SK-N-SH treated with all-trans-retinoic acid at 6 μM for 48 hours (cell line): ENCODE measurements around the gene TCERG1L.

ENCODE experiments used
- ATAC-seq: fragments of 200-7000 bp; cut with Tn5 transposase; 3 replicates; pipeline ENCODE4 v1.9.1; 2020; ENCODE audit warnings: mild to moderate bottlenecking, moderate library complexity
- ARNTL ChIP-seq: fragments of 450-650 bp; formaldehyde crosslinking; IDR thresholded peaks from 2 replicates; pipeline ENCODE4 v1.5.0; 2020; ENCODE audit warnings: low read depth, mild to moderate bottlenecking, moderate library complexity, borderline replicate concordance
- BACH2 ChIP-seq: fragments of 250-450 bp; sonication (Bioruptor Pico); IDR thresholded peaks from 2 replicates; pipeline ENCODE4 v1.9.0; 2021; ENCODE audit warnings: mild to moderate bottlenecking, borderline replicate concordance
- CREB5 ChIP-seq: fragments of 250-450 bp; sonication (Bioruptor Pico); IDR thresholded peaks from 2 replicates; pipeline ENCODE4 v1.5.1; 2020; ENCODE audit warnings: low read depth, mild to moderate bottlenecking, moderate library complexity
- CSRNP3 ChIP-seq: fragments of 250-450 bp; sonication (Bioruptor Pico); IDR thresholded peaks from 2 replicates; pipeline ENCODE4 v1.5.1; 2021; ENCODE audit warnings: mild to moderate bottlenecking, moderate library complexity
- ESRRG ChIP-seq: fragments of 250-450 bp; sonication (Bioruptor Pico); IDR thresholded peaks from 2 replicates; pipeline ENCODE4 v1.6.1; 2021; ENCODE audit warnings: mild to moderate bottlenecking
- GLIS3 ChIP-seq: fragments of 250-450 bp; sonication (Bioruptor Pico); IDR thresholded peaks from 2 replicates; pipeline ENCODE4 v1.5.0; 2020; ENCODE audit warnings: mild to moderate bottlenecking, moderate library complexity
- ISL1 ChIP-seq: fragments of 250-450 bp; sonication (Bioruptor Pico); IDR thresholded peaks from 2 replicates; pipeline ENCODE4 v2.1.2; 2022; ENCODE audit warnings: mild to moderate bottlenecking, moderate library complexity
- POU6F1 ChIP-seq: fragments of 250-450 bp; sonication (Bioruptor Pico); IDR thresholded peaks from 2 replicates; pipeline ENCODE4 v1.8.0; 2021; ENCODE audit warnings: low read depth, mild to moderate bottlenecking, moderate library complexity, borderline replicate concordance
- PPARA ChIP-seq: fragments of 250-450 bp; sonication (Bioruptor Pico); IDR thresholded peaks from 2 replicates; pipeline ENCODE4 v1.5.0; 2020; ENCODE audit warnings: mild to moderate bottlenecking, borderline replicate concordance
- RARB ChIP-seq: fragments of 250-450 bp; sonication (Bioruptor Pico); IDR thresholded peaks from 2 replicates; pipeline ENCODE4 v1.8.0; 2021; ENCODE audit warnings: mild to moderate bottlenecking, moderate library complexity
- SNAI2 ChIP-seq: fragments of 250-450 bp; sonication (Bioruptor Pico); IDR thresholded peaks from 2 replicates; pipeline ENCODE4 v1.5.0; 2020; ENCODE audit warnings: mild to moderate bottlenecking, moderate library complexity
- TCF4 ChIP-seq: fragments of 250-450 bp; sonication (Bioruptor Pico); IDR thresholded peaks from 2 replicates; pipeline ENCODE4 v1.8.0; 2021; ENCODE audit warnings: mild to moderate bottlenecking, moderate library complexity, borderline replicate concordance
- TOX ChIP-seq: fragments of 250-450 bp; sonication (Bioruptor Pico); IDR thresholded peaks from 2 replicates; pipeline ENCODE4 v1.8.0; 2021; ENCODE audit warnings: mild to moderate bottlenecking, moderate library complexity, borderline replicate concordance
- ZC3H10 ChIP-seq: fragments of 250-450 bp; sonication (Bioruptor Pico); IDR thresholded peaks from 2 replicates; pipeline ENCODE4 v1.5.1; 2021; ENCODE audit warnings: mild to moderate bottlenecking, moderate library complexity
- ZFP3 ChIP-seq: fragments of 250-450 bp; sonication (Bioruptor Pico); IDR thresholded peaks from 2 replicates; pipeline ENCODE4 v1.5.0; 2020; ENCODE audit warnings: mild to moderate bottlenecking, moderate library complexity
- ZFP30 ChIP-seq: fragments of 450-650 bp; formaldehyde crosslinking; IDR thresholded peaks from 2 replicates; pipeline ENCODE4 v1.5.0; 2022; ENCODE audit warnings: mild to moderate bottlenecking, moderate library complexity
- ZNF565 ChIP-seq: fragments of 450-650 bp; formaldehyde crosslinking; conservative IDR thresholded peaks from 2 replicates; pipeline ENCODE4 v1.5.0; 2020; ENCODE audit warnings: low read depth, mild to moderate bottlenecking, moderate library complexity
- ZNF70 ChIP-seq: fragments of 450-650 bp; formaldehyde crosslinking; IDR thresholded peaks from 2 replicates; pipeline ENCODE4 v1.5.0; 2020; ENCODE audit warnings: mild to moderate bottlenecking, moderate library complexity
- ZNF8 ChIP-seq: fragments of 450-650 bp; formaldehyde crosslinking; IDR thresholded peaks from 2 replicates; pipeline ENCODE4 v1.5.0; 2020; ENCODE audit warnings: mild to moderate bottlenecking, moderate library complexity
- TF ChIP-seq, protein P1 (sequence below): fragments of 250-450 bp; sonication (Bioruptor Pico); IDR thresholded peaks from 2 replicates; pipeline ENCODE4 v1.8.0; 2020; ENCODE audit warnings: mild to moderate bottlenecking, moderate library complexity, borderline replicate concordance

TCERG1L gene

GRCh38 chr10:131093346-131093745 lies 218.2 kb downstream of the TCERG1L start (continued):
- no peak for TF ChIP-seq CREB5 (CRISPR knock-in tag)
- TF ChIP-seq ARNTL: no peak
- no peak for TF ChIP-seq ZNF565
- TF ChIP-seq SNAI2 (CRISPR knock-in tag): no peak

- ATAC-seq: no peak
- TF ChIP-seq CREB5 (CRISPR knock-in tag): no peak
- TF ChIP-seq ISL1: no peak
- TF ChIP-seq TOX: no peak
- no peak for TF ChIP-seq ZFP3 (CRISPR knock-in tag)
Measured at GRCh38 chr10:131092876-131093275, 218.6 kb downstream of the TCERG1L start.

DNA sequence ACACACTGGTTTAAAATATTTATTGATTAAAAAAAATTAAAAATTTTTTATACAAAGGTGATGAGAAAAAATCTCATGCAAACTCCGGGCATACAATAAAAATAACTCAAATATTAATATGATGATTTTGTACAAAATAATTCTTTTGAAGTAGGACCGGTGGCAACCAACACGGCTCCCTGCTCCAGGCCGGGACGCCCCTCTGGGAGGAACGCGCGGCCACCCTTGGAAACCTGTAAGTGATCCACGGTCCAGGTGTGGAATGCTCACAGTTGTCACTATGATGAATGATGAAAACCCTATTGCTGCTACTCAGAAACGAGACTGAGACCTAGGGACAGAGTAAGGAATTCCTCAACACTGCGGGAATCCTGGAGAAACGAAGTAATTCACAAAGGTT lies 219.1 kb downstream of the TCERG1L start:
- no peak for ATAC-seq
- TF ChIP-seq TCF4 (CRISPR knock-in tag) (no peak), PPARA (CRISPR knock-in tag) (no peak), ISL1 (no peak), ZNF8 (no peak), POU6F1 (CRISPR knock-in tag) (no peak), ZFP30 (CRISPR knock-in tag) (no peak), ARNTL (no peak), TOX (no peak), CREB5 (CRISPR knock-in tag) (no peak), ZC3H10 (CRISPR knock-in tag) (no peak), ZNF70 (no peak), GLIS3 (CRISPR knock-in tag) (no peak), RARB (no peak), CSRNP3 (CRISPR knock-in tag) (no peak), BACH2 (CRISPR knock-in tag) (no peak)
- TF ChIP-seq, protein P1, sequence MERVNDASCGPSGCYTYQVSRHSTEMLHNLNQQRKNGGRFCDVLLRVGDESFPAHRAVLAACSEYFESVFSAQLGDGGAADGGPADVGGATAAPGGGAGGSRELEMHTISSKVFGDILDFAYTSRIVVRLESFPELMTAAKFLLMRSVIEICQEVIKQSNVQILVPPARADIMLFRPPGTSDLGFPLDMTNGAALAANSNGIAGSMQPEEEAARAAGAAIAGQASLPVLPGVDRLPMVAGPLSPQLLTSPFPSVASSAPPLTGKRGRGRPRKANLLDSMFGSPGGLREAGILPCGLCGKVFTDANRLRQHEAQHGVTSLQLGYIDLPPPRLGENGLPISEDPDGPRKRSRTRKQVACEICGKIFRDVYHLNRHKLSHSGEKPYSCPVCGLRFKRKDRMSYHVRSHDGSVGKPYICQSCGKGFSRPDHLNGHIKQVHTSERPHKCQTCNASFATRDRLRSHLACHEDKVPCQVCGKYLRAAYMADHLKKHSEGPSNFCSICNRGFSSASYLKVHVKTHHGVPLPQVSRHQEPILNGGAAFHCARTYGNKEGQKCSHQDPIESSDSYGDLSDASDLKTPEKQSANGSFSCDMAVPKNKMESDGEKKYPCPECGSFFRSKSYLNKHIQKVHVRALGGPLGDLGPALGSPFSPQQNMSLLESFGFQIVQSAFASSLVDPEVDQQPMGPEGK (CRISPR knock-in tag): no peak
- TF ChIP-seq, all 23 proteins: peak for 0

DNA sequence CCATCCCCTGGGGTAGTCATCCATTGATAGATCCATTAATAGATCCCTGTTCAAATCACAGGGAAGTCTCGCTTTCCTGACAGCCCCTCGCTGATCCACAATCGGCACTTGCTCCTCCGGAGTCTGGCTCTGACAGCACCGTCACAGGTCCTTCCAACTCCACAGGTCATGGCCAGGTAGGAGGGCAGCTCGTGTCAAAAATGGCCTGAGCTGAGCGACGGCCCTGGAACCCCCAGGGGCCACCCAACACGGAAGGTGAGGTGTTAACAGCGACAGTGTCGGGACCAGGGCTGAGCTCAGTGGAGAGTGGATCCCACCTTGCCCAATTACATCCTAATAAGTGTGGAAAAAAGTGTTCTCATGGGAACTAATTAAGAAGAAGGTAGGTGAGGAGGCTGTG lies 219.8 kb downstream of the TCERG1L start:
- ATAC-seq: no peak
- TF ChIP-seq, protein P1 (CRISPR knock-in tag): no peak
- TF ChIP-seq POU6F1 (CRISPR knock-in tag) (no peak), ZNF70 (no peak), TOX (no peak), TCF4 (CRISPR knock-in tag) (no peak), CSRNP3 (CRISPR knock-in tag) (no peak), ESRRG (CRISPR knock-in tag) (no peak), BACH2 (CRISPR knock-in tag) (no peak)
